Measurements from ENCODE around the gene PIK3R6. TPM values are rescaled to one million over a fixed set of nuclear protein-coding genes. Genes with fewer than 3 reads are reported as not detected.
"Not testable (repeated sequence)": the region's sequence is repeated elsewhere in the genome, so short reads cannot be mapped to it uniquely, and the experiment has no call there.

Gene PIK3R6
- polyA plus RNA-seq, 6 donors from 2014 or later = 0.18 to 0.30 TPM; not detected in 4

DNA sequence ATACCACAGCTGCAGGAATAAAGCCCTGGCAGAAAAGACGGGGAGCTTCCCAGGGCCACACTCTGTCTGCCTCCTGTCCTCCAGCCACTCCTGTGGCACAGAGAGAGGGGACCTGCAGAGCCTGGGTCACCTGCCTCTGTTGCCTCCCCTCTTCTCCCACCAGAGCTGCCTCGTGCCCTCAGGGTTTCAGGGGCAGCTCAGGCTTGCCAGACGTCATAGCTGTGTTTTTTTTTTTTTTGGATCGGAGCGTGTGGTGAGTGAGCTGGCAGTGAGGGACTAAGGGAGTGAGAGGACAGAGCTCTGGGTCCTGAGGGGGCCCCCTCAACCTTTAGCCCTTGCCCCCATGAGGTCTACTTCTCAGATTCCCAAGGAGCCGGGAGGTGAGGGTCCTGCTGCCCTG, 2.1 kb downstream of the PIK3R6 start:
- no peak for DNase-seq
- Mint-ChIP-seq H3K27me3 (peaks cover 4 to 23% (median 14%) of the 10 kb centered on the region in 3 donors), H3K27ac (no peak overlapping the region), H3K4me1 (peaks cover 9 to 20% (median 14%) of the 10 kb centered on the region in 3 donors), H3K9me3 (peaks cover 0 to 2% (median 0%) of the 10 kb centered on the region in 7 donors), H3K4me3 (no peak overlapping the region), H3K36me3 (no peaks in the 10 kb centered on the region)
- ATAC-seq (ENCODE audit: low read depth in 2 of 2) = no peak

GRCh38 chr17:8862213-8863056, 5.0 kb downstream of the PIK3R6 start:
- Mint-ChIP-seq H3K36me3 (no peaks in the 10 kb centered on the region), H3K4me3 (peak overlapping the region in 1 of 8 donors; percentile 16), H3K27ac (no peak overlapping the region), H3K4me1 (peaks cover 21 to 30% (median 22%) of the 10 kb centered on the region in 3 donors), H3K9me3 (peaks cover 0 to 4% (median 0%) of the 10 kb centered on the region in 7 donors), H3K27me3 (peaks cover 0 to 10% (median 7%) of the 10 kb centered on the region in 3 donors)
- DNase-seq = no peak
- no peak for ATAC-seq (ENCODE audit: low read depth in 2 of 2)

DNA sequence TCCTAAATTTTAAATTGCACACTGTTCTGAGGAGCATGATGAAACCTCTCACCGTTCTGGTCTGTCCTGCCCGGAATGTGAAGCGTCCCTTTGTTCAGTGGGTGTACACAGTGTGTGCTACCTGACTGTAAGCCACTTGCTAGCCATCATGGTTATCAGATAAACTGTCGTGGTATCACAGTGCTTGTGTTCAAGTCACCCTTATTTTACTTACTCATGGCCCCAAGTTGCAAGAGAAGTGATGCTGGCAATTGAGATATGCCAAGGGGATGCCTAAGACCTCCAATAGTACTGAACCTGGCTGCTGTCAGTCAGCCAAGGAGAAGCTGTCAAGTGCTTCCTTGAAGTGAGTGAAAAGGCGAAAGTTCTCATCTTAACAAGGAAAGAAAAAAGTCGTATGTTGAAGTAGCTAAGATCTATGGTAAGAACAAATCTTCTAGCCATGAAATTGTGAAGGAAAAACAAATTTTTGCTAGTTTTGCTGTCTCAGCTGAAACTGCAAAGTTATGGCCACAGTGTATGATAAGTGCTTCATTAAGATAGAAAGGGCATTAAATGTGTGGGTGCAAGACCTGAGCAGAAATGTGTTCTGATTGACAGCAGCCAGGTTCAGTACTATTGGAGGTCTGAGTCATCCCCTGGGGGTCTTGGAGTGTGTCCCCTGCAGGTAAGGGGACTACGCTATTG, 5.8 kb downstream of the PIK3R6 start:
- peaks cover 0 to 5% (median 4%) of the 10 kb centered on the region in 3 donors for H3K27me3 Mint-ChIP-seq

DNA sequence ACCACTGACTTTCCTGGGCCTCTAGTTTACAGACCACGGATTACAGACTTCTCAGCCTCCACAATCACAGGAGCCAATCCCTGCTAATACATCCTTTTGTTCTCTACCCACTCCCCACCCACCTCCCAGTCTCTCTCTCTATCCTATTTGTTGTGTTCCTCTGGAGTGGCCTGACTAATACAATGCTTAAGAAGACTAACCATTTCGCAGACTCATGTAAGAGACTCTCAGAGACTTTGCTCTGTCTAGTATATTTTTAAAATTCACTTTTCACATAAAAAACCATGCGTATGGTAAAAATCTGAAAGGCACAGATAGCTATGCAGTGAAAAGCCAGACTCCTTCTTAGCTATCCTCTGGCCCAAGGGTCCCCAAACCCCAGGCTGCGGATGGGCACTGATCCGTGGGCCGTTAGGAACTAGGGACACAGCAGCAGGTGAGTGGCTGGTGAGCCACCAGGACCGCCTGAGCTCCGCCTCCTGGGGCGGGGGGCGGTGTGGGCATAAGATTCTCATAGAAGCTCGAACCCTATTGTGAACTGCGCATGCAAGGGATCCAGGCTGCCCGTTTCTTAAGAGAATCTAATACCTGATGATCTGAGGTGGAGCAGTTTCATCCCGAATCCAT, 7.6 kb downstream of the PIK3R6 start:
- DNase-seq (no peak), ATAC-seq (ENCODE audit: low read depth in 2 of 2) (no peak)
- Mint-ChIP-seq H3K9me3 (peaks cover 0 to 4% (median 0%) of the 10 kb centered on the region in 7 donors), H3K36me3 (no peaks in the 10 kb centered on the region), H3K27ac (peak overlapping the region in 1 of 6 donors; percentile 53), H3K27me3 (no peaks in the 10 kb centered on the region), H3K4me1 (peaks cover 26 to 35% (median 28%) of the 10 kb centered on the region in 3 donors), H3K4me3 (no peak overlapping the region)

More for the DNA sequence above, 5.8 kb downstream of the PIK3R6 start:
- Mint-ChIP-seq H3K4me1 (peaks cover 25 to 30% (median 26%) of the 10 kb centered on the region in 3 donors), H3K27ac (no peak overlapping the region), H3K9me3 (peaks cover 0 to 4% (median 0%) of the 10 kb centered on the region in 7 donors), H3K36me3 (no peaks in the 10 kb centered on the region), H3K4me3 (peak overlapping the region in 1 of 8 donors; percentile 16)
- ATAC-seq (ENCODE audit: low read depth in 2 of 2) (no peak), DNase-seq (no peak)

- Mint-ChIP-seq H3K27ac (peak overlapping the region; percentile 51 to 86 (median 57)), H3K36me3 (no peaks in the 10 kb centered on the region), H3K4me3 (peak overlapping the region in 3 of 8 donors; percentile 51 to 69 (median 60)), H3K4me1 (peaks cover 26 to 35% (median 28%) of the 10 kb centered on the region in 3 donors), H3K9me3 (peaks cover 0 to 4% (median 0%) of the 10 kb centered on the region in 7 donors), H3K27me3 (no peaks in the 10 kb centered on the region)
- DNase-seq (no peak), ATAC-seq (ENCODE audit: low read depth in 2 of 2) (peak; percentile 5 to 6)
These were observed 8.3 kb downstream of the PIK3R6 start for GRCh38 chr17:8859027-8859803.

GRCh38 chr17:8857919-8858318, 9.6 kb downstream of the PIK3R6 start:
- Mint-ChIP-seq H3K9me3 (peaks cover 0 to 2% (median 0%) of the 10 kb centered on the region in 7 donors), H3K27me3 (no peaks in the 10 kb centered on the region), H3K27ac (peak overlapping the region in 3 of 6 donors; percentile 72 to 84 (median 76)), H3K4me3 (peak overlapping the region in 7 of 8 donors; percentile 51 to 83 (median 64)), H3K4me1 (peaks cover 26 to 35% (median 28%) of the 10 kb centered on the region in 3 donors), H3K36me3 (no peaks in the 10 kb centered on the region)
- ATAC-seq (ENCODE audit: low read depth in 2 of 2) (peak; percentile 55 to 58), DNase-seq (peak; percentile 30)

GRCh38 chr17:8856869-8857575, 10.5 kb downstream of the PIK3R6 start:
- Mint-ChIP-seq H3K36me3 (no peaks in the 10 kb centered on the region), H3K4me3 (peak overlapping the region in 6 of 8 donors; percentile 41 to 75 (median 60))

GRCh38 chr17:8856205-8856603, 11.3 kb downstream of the PIK3R6 start:
- Mint-ChIP-seq H3K4me3 (peak overlapping the region in 1 of 8 donors; percentile 15), H3K27ac (peak overlapping the region in 3 of 6 donors; percentile 34 to 70 (median 54))

More at GRCh38 chr17:8856869-8857575, 10.5 kb downstream of the PIK3R6 start:
- Mint-ChIP-seq H3K27me3 (no peaks in the 10 kb centered on the region), H3K9me3 (peaks cover 0 to 2% (median 0%) of the 10 kb centered on the region in 7 donors), H3K4me1 (peaks cover 26 to 35% (median 28%) of the 10 kb centered on the region in 3 donors), H3K27ac (peak overlapping the region in 2 of 6 donors; percentile 24 to 30)
- ATAC-seq (ENCODE audit: low read depth in 2 of 2) (no peak), DNase-seq (no peak)

GRCh38 chr17:8855477-8856204, 11.8 kb downstream of the PIK3R6 start:
- peaks cover 0 to 2% (median 0%) of the 10 kb centered on the region in 7 donors for H3K9me3 Mint-ChIP-seq
- H3K36me3 Mint-ChIP-seq = no peaks in the 10 kb centered on the region
- no peaks in the 10 kb centered on the region for H3K27me3 Mint-ChIP-seq
- no peak for DNase-seq
- peak overlapping the region in 1 of 8 donors; percentile 15 for H3K4me3 Mint-ChIP-seq
- peak; percentile 31 to 51 for ATAC-seq (ENCODE audit: low read depth in 2 of 2)
- peak overlapping the region in 2 of 6 donors; percentile 34 to 70 for H3K27ac Mint-ChIP-seq
- H3K4me1 Mint-ChIP-seq = peaks cover 31 to 41% (median 34%) of the 10 kb centered on the region in 3 donors

More at GRCh38 chr17:8856205-8856603, 11.3 kb downstream of the PIK3R6 start:
- not testable (repeated sequence) for DNase-seq; ATAC-seq (ENCODE audit: low read depth in 2 of 2); H3K36me3 Mint-ChIP-seq; H3K27me3 Mint-ChIP-seq; H3K9me3 Mint-ChIP-seq
- peaks cover 31 to 41% (median 34%) of the 10 kb centered on the region in 3 donors for H3K4me1 Mint-ChIP-seq

GRCh38 chr17:8851600-8851999, 15.9 kb downstream of the PIK3R6 start:
- no peak for DNase-seq
- peaks cover 0 to 1% (median 0%) of the 10 kb centered on the region in 7 donors for H3K9me3 Mint-ChIP-seq
- H3K4me3 Mint-ChIP-seq = no peak overlapping the region
- H3K27me3 Mint-ChIP-seq = peaks cover 0 to 5% (median 0%) of the 10 kb centered on the region in 3 donors
- no peaks in the 10 kb centered on the region for H3K36me3 Mint-ChIP-seq
- no peak for ATAC-seq (ENCODE audit: low read depth in 2 of 2)
- no peak overlapping the region for H3K27ac Mint-ChIP-seq
- H3K4me1 Mint-ChIP-seq = peaks cover 13 to 18% (median 13%) of the 10 kb centered on the region in 3 donors

- Mint-ChIP-seq H3K4me1 (peaks cover 6 to 13% (median 12%) of the 10 kb centered on the region in 3 donors), H3K4me3 (no peak overlapping the region), H3K36me3 (no peaks in the 10 kb centered on the region), H3K27me3 (peaks cover 0 to 5% (median 0%) of the 10 kb centered on the region in 3 donors), H3K9me3 (peaks cover 0 to 3% (median 0%) of the 10 kb centered on the region in 7 donors), H3K27ac (peak overlapping the region in 1 of 6 donors; percentile 20)
- ATAC-seq (ENCODE audit: low read depth in 2 of 2) (no peak), DNase-seq (no peak)
These were observed 18.0 kb downstream of the PIK3R6 start for GRCh38 chr17:8849311-8850041.

Data from naive B cell (primary cell).